ENCODE results near the gene PDGFB. TPM values are rescaled to one million over a fixed set of nuclear protein-coding genes. Genes with fewer than 3 reads are reported as not detected.
"Not testable (repeated sequence)": the region's sequence is repeated elsewhere in the genome, so short reads cannot be mapped to it uniquely, and the experiment has no call there.

Gene PDGFB
- total RNA-seq, 2 donors from 2014 or later: 1.9 to 5.6 TPM

DNA sequence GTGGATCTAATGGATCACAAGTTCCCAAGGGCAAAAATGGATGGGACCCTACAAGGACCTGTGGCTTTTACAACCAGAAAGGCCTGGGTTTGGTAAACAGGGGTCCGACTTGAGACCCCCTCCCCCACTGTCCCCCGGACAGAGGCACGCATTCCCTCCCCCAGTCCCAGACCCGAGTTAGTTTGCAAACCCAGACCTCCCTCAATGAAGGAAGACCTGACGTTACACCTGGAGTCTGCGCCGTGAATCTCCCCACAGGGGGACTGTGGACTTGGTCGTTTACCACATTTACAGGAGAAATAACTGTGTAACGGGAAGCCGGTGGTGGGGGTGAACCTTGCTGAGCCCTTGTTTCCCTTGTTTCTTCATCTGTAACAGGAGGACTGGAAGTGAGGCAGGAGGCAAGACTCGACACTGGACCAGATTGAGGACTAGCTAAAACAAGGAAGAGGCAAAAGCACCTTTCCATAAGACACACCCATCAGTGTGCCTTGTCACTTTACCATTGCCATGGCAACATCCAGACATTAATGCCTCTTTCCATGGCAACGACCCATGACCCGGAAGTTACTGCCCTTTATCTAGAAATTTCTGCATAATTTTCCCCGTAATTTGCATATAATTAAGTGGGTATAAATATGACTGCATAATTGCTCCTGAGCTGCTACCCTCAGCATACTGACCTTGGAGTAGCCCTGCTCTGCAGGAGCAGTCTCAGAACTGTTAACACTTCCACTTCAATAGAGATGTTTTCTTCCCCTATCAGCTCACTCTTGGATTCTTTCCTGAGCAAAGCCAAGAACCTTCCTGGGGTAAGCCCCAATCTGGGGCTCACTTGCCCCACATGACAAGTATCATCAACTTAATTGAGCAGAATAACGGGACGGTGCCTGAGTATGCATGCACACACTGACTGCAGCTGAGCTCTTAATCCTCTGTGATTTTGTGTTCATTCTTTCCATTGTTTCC, 25.4 kb downstream of the PDGFB start:
- no peak overlapping the region for H3K27ac ChIP-seq
- no peaks in the 10 kb centered on the region for H3K36me3 ChIP-seq
- H3K4me3 ChIP-seq: no peak overlapping the region
- H3K27me3 ChIP-seq: no peaks in the 10 kb centered on the region
- H3K9ac ChIP-seq (ENCODE audit: low read depth in 2 of 2, low read length in 2 of 2): no peak overlapping the region
- H3K4me1 ChIP-seq: no peaks in the 10 kb centered on the region
- intact Hi-C loops (cut with DNase I): no loop called here
- H3K9me3 ChIP-seq: no peaks in the 10 kb centered on the region
- no peak for DNase-seq
- TF ChIP-seq, protein P1, sequence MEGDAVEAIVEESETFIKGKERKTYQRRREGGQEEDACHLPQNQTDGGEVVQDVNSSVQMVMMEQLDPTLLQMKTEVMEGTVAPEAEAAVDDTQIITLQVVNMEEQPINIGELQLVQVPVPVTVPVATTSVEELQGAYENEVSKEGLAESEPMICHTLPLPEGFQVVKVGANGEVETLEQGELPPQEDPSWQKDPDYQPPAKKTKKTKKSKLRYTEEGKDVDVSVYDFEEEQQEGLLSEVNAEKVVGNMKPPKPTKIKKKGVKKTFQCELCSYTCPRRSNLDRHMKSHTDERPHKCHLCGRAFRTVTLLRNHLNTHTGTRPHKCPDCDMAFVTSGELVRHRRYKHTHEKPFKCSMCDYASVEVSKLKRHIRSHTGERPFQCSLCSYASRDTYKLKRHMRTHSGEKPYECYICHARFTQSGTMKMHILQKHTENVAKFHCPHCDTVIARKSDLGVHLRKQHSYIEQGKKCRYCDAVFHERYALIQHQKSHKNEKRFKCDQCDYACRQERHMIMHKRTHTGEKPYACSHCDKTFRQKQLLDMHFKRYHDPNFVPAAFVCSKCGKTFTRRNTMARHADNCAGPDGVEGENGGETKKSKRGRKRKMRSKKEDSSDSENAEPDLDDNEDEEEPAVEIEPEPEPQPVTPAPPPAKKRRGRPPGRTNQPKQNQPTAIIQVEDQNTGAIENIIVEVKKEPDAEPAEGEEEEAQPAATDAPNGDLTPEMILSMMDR (IDR thresholded peaks at IDR 0.05): no peak

DNA sequence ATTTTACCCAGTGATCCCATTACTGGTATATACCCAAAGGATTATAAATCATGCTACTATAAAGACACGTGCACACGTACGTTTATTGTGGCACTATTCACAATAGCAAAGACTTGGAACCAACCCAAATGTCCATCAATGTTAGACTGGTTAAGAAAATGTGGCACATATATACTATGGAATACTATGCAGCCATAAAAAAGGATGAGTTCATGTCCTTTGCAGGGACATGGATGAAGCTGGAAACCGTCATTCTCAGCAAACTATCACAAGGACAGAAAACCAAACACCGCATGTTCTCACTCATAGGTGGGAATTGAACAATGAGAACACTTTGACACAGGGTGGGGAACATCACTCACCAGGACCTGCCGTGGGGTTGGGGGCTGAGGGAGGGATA, 26.4 kb downstream of the PDGFB start:
- H3K27ac ChIP-seq; H3K36me3 ChIP-seq; H3K4me3 ChIP-seq; H3K9me3 ChIP-seq; H3K9ac ChIP-seq (ENCODE audit: low read depth in 2 of 2, low read length in 2 of 2); DNase-seq; H3K27me3 ChIP-seq; intact Hi-C loops (cut with DNase I); H3K4me1 ChIP-seq: not testable (repeated sequence)

DNA sequence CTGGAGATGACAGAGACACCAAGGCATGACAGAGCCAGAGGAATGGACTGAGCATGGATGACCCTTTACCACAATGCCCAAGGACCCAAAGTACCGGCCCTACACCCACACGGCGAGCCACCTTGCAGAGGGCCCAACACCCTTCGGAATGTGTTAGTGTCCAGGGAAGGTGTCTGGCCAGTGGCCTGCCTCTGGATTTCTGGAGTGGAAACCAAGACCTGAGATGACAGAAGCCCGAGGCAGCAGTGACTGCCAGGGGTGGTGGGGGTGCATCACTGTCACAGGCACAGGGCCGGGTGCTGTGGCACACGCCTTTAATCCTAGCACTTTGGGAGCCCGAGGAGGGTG, 28.7 kb downstream of the PDGFB start:
- H3K4me1 ChIP-seq: no peaks in the 10 kb centered on the region
- no peaks in the 10 kb centered on the region for H3K27me3 ChIP-seq
- H3K36me3 ChIP-seq: no peaks in the 10 kb centered on the region
- TF ChIP-seq, protein P1 (IDR thresholded peaks at IDR 0.05): no peak
- H3K27ac ChIP-seq: no peak overlapping the region
- no peak for DNase-seq
- H3K9me3 ChIP-seq: no peaks in the 10 kb centered on the region
- intact Hi-C loops (cut with DNase I): no loop called here
- H3K9ac ChIP-seq (ENCODE audit: low read depth in 2 of 2, low read length in 2 of 2): no peak overlapping the region
- no peak overlapping the region for H3K4me3 ChIP-seq

DNA sequence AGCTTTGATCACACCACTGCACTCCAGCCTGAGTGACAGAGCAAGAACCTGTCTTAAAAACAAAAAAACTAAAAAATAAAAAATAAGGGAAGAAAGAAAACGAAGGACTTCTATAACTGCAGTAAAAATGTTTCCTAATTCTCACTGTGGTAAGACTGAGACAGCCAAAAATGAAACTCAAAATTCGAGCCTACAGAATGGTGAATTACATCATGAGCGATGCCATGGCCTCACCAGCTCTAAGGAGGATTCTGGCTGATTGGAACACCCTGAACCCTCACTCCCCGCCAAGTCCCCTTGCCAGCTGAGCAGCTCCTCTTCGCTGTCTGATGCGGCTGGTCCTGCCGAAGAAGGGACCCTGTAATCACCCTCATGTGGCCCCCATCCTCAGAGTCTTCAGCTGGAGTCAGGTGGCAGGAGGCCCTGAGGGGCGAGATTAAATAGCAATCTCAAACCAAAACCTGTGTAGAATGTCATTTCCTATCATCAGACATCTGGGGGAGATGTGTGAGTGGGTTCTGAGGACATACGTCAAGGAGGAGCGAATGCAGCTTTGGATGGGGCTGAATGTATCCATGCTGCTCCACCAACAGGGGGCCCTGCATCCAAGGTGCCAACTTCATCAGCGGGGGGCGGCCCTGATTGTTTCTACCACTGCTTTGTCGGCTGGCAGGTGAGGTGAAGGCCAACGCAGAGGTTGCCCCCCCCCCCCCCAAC, 29.2 kb downstream of the PDGFB start:
- Histone ChIP-seq H3K9ac (ENCODE audit: low read depth in 2 of 2, low read length in 2 of 2) (no peak overlapping the region), H3K4me1 (no peaks in the 10 kb centered on the region), H3K9me3 (no peaks in the 10 kb centered on the region), H3K27me3 (no peaks in the 10 kb centered on the region), H3K36me3 (no peaks in the 10 kb centered on the region), H3K4me3 (no peak overlapping the region), H3K27ac (no peak overlapping the region)
- intact Hi-C loops (cut with DNase I): no loop called here
- no peak for DNase-seq
- TF ChIP-seq, protein P1 (IDR thresholded peaks at IDR 0.05): no peak

DNA sequence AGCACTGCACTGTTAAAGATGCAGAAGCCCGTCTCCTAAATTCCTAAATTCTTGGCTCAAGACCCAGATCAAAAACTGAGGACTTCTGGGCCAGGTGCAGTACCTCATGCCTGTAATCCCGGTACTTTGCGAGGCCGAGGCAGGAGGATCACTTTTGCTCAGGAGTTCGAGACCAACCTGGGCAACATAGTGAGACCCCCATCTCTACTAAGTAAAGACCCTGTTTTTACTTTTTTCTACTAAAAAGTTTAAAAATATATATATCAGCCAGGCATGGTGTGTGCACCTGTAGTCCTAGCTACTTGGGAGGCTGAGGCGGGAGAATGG, 29.7 kb downstream of the PDGFB start:
- H3K27me3 ChIP-seq: no peaks in the 10 kb centered on the region
- H3K27ac ChIP-seq: no peak overlapping the region
- H3K36me3 ChIP-seq: no peaks in the 10 kb centered on the region
- intact Hi-C loops (cut with DNase I): no loop called here
- TF ChIP-seq, protein P1 (IDR thresholded peaks at IDR 0.05): no peak
- H3K4me1 ChIP-seq: no peaks in the 10 kb centered on the region
- H3K9ac ChIP-seq (ENCODE audit: low read depth in 2 of 2, low read length in 2 of 2): no peak overlapping the region
- H3K9me3 ChIP-seq: no peaks in the 10 kb centered on the region
- H3K4me3 ChIP-seq: no peak overlapping the region
- no peak for DNase-seq
